Heart left ventricle (tissue), 13 donors: ENCODE measurements around the gene IGFBP2.

Experiments
- CTCF ChIP-seq, 12 donors: fragments of 200-600 bp; sonication (generic) in 4 of 12; IDR thresholded peaks; one replicate each; pipeline versions ENCODE4 v1.5.0 to v1.8.0; 2018 to 2022; ENCODE audit warnings: antibody characterized with exemption in 12 of 12, mild to moderate bottlenecking in 5 of 12
- POLR2A ChIP-seq, 2 donors: fragments of 450-650 bp; IDR thresholded peaks; one replicate each; pipeline ENCODE4 v1.6.1; 2017; ENCODE audit warnings: antibody characterized with exemption in 2 of 2, mild to moderate bottlenecking in 2 of 2, moderate library complexity in 2 of 2
- donor health status: ischemic (EF 13 %, LVEDD 7.1; RV severe dilation, severe dysfunction).
- donor health status: DM: no; HTN: yes; CAD: no.
- donor health status: DM: no; HTN: no; CAD: no.
- donor health status: ischemic (EF 25% LVEDD 6.9; RV normal size, moderate dysfunction).
- donor health status: ischemic (EF 25% LVEDD 5.7; RV mildly dilated, moderate dysfunction).
- donor health status: ischemic (EF 35%, LVEDD 5.7; RV mildly dilated, moderate dysfunction).
- donor health status: nonischemic (EF 11% LVEDD 7.7; RV severe dilation, severe dysfunction).
- donor health status: DM: yes; HTN: yes; CAD: no.
- donor health status: PGD.
- donor health status: ischemic (EF 29% LVEDD 5.4; RV normal size, mild dysfunction).
- donor health status: nonischemic (EF 23%, LVEDD 6.1; RV moderate dilation, normal function).

- TF ChIP-seq CTCF (IDR thresholded peaks at IDR 0.05) (no peak), POLR2A (IDR thresholded peaks at IDR 0.05) (no peak)
These were observed 45.8 kb downstream of the IGFBP2 start for GRCh38 chr2:216678813-216679657.
